Calu3 (cell line): Measurements from ENCODE around the gene VMP1. TPM values are rescaled to one million over a fixed set of nuclear protein-coding genes. Genes with fewer than 3 reads are reported as not detected.

Source experiments
- BruUV-seq: library from RNA; stranded (reverse); fragments of 400-500 nt; replicated peaks from 2 replicates; lab custom pipeline; 2021; lab: Mats Ljungman, UMichigan
- CTCF ChIA-PET: fragments of 300-600 bp; sonication (Branson Sonifier 250); formaldehyde crosslinking; loops from one replicate; lab custom pipeline; 2022; ENCODE audit warnings: antibody characterized with exemption; lab: Charles Lee
- DNase-seq: peaks from one replicate; pipeline ENCODE4 v3.0.0; 2022
- H3K27ac Mint-ChIP-seq: one replicate; pipeline ENCODE4 v1.8.0; 2022; ENCODE audit warnings: mixed read lengths; ENCODE audit not compliant: unreplicated experiment
- H3K27me3 Mint-ChIP-seq: one replicate; pipeline ENCODE4 v1.8.0; 2022; ENCODE audit warnings: mixed read lengths; ENCODE audit not compliant: unreplicated experiment
- H3K36me3 Mint-ChIP-seq: one replicate; pipeline ENCODE4 v1.8.0; 2022; ENCODE audit warnings: mild to moderate bottlenecking, moderate library complexity, mixed read lengths; ENCODE audit not compliant: insufficient read depth, unreplicated experiment
- H3K4me1 Mint-ChIP-seq: one replicate; pipeline ENCODE4 v1.8.0; 2022; ENCODE audit warnings: mild to moderate bottlenecking, low read depth, mixed read lengths; ENCODE audit not compliant: unreplicated experiment
- H3K4me3 Mint-ChIP-seq: one replicate; pipeline ENCODE4 v1.8.0; 2022; ENCODE audit warnings: mild to moderate bottlenecking, low read depth, moderate library complexity, mixed read lengths; ENCODE audit not compliant: unreplicated experiment
- H3K9me3 Mint-ChIP-seq: one replicate; pipeline ENCODE4 v1.8.0; 2022; ENCODE audit warnings: low read depth, mixed read lengths; ENCODE audit not compliant: unreplicated experiment
- CTCF ChIP-seq: fragments of 200-600 bp; IDR thresholded peaks from one replicate; pipeline ENCODE4 v1.8.0; 2022; ENCODE audit warnings: antibody characterized with exemption; ENCODE audit not compliant: unreplicated experiment
- intact Hi-C: fragments of 100-400 bp; cut with micrococcal nuclease; formaldehyde crosslinking; loops from one replicate; pipeline ENCODE4 v1.10.0; 2022; ENCODE audit not compliant: unreplicated experiment
- total RNA-seq: library from RNA; stranded (reverse); gene quantifications from 2 replicates; pipeline ENCODE4 v1.2.3, GENCODE V29; 2022

Gene VMP1
- total RNA-seq, 1 experiment from 2014 or later = 315 TPM

- Mint-ChIP-seq H3K36me3 (no peaks in the 10 kb centered on the region), H3K9me3 (no peaks in the 10 kb centered on the region), H3K4me1 (no peaks in the 10 kb centered on the region), H3K27me3 (no peaks in the 10 kb centered on the region), H3K27ac (no peak overlapping the region), H3K4me3 (no peak overlapping the region)
- no TSS peak for BruUV-seq
- intact Hi-C loops = no loop called here
- CTCF ChIA-PET = no interaction called here
- no peak for TF ChIP-seq CTCF
- no peak for DNase-seq
These were observed 89.3 kb downstream of the VMP1 start for GRCh38 chr17:59796785-59797205.

GRCh38 chr17:59798111-59798510, 90.7 kb downstream of the VMP1 start:
- no peak overlapping the region for H3K27ac Mint-ChIP-seq
- no peaks in the 10 kb centered on the region for H3K27me3 Mint-ChIP-seq
- no TSS peak for BruUV-seq
- no peak for TF ChIP-seq CTCF
- peaks cover 7% of the 10 kb centered on the region for H3K36me3 Mint-ChIP-seq
- H3K4me3 Mint-ChIP-seq = no peak overlapping the region
- no peaks in the 10 kb centered on the region for H3K4me1 Mint-ChIP-seq
- H3K9me3 Mint-ChIP-seq = no peaks in the 10 kb centered on the region
- CTCF ChIA-PET = no interaction called here
- no peak for DNase-seq
- intact Hi-C loops = no loop called here

- intact Hi-C loops = no loop called here
- H3K4me1 Mint-ChIP-seq = no peaks in the 10 kb centered on the region
- H3K4me3 Mint-ChIP-seq = no peak overlapping the region
- DNase-seq = no peak
- no TSS peak for BruUV-seq
- TF ChIP-seq CTCF = no peak
- no peaks in the 10 kb centered on the region for H3K27me3 Mint-ChIP-seq
- no peak overlapping the region for H3K27ac Mint-ChIP-seq
- H3K9me3 Mint-ChIP-seq = no peaks in the 10 kb centered on the region
- CTCF ChIA-PET = no interaction called here
- H3K36me3 Mint-ChIP-seq = peaks cover 10% of the 10 kb centered on the region
These were observed 93.1 kb downstream of the VMP1 start for GRCh38 chr17:59800530-59800942.

GRCh38 chr17:59802160-59802559, 94.7 kb downstream of the VMP1 start:
- H3K4me1 Mint-ChIP-seq = no peaks in the 10 kb centered on the region
- CTCF ChIA-PET = no interaction called here
- H3K4me3 Mint-ChIP-seq = no peak overlapping the region
- BruUV-seq = no TSS peak
- no peak for DNase-seq
- intact Hi-C loops = no loop called here
- no peak for TF ChIP-seq CTCF
- no peaks in the 10 kb centered on the region for H3K9me3 Mint-ChIP-seq
- H3K27me3 Mint-ChIP-seq = no peaks in the 10 kb centered on the region
- peaks cover 12% of the 10 kb centered on the region for H3K36me3 Mint-ChIP-seq
- no peak overlapping the region for H3K27ac Mint-ChIP-seq
